GM19239 (cell line): ENCODE results near the gene GPNMB.
"Not testable (repeated sequence)": the region's sequence is repeated elsewhere in the genome, so short reads cannot be mapped to it uniquely, and the experiment has no call there.

Experiments
- DNase-seq: peaks from one replicate; pipeline ENCODE4 v3.0.0; 2011; ENCODE audit warnings: low spot score; ENCODE audit not compliant: insufficient read length
- FAIRE-seq: peaks from 2 replicates; lab custom pipeline; 2011; peaks lifted over from hg19 to GRCh38; lab: Jason Lieb, UNC

GPNMB gene

DNA sequence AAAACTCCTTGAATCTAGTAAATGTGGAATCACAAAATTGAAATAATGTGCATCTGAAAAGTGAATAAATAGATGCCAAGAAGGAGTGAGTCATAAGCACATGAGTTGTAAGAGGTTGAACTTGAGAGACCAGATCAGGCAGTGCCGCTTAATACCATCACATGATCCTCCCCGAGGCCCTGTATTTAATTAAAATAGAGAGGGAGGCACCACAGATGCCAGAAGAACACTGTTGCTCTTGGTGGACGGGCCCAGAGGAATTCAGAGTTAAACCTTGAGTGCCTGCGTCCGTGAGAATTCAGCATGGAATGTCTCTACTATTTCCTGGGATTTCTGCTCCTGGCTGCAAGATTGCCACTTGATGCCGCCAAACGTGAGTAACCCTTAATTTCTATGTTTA lies at the start of gene GPNMB:
TSS of gene GPNMB (plus strand) at position 221 of the 400 bp plus-strand sequence. CDS start at position 304, 83 bp downstream.
- FAIRE-seq (no peak), DNase-seq (no peak)

DNA sequence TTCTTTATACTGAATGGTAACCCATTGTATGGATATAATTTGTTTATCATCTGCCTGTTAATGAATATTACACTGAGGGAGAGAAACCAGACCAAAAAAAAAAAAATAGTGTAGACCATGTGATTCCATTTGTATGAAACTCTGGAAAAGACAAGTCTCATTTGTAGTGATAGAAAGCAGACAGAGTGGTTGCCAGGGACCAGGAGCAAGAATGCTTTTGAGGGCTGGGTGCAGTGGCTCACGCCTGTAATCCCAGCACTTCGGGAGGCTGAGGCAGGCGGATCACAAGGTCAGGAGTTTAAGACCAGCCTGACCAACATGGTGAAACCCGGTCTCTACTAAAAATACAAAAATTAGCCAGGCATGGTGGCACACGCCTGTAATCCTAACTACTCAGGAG lies 48.8 kb upstream of the GPNMB start:
- DNase-seq = not testable (repeated sequence)

DNA sequence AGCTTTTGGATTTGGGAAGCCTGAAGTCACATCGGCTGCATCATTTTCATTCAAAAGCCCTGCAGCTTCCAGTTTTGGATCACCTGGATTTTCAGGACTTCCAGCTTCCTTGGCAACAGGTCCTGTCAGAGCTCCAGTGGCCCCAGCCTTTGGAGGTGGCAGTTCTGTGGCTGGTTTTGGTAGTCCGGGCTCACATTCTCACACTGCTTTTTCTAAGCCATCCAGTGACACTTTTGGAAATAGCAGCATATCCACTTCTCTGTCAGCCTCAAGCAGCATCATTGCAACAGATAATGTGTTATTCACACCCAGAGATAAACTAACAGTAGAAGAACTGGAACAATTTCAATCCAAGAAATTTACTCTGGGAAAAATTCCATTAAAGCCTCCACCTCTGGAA lies 46.2 kb upstream of the GPNMB start:
- FAIRE-seq (no peak), DNase-seq (no peak)

More for the DNA sequence above, 48.8 kb upstream of the GPNMB start:
- not testable (repeated sequence) for FAIRE-seq

DNA sequence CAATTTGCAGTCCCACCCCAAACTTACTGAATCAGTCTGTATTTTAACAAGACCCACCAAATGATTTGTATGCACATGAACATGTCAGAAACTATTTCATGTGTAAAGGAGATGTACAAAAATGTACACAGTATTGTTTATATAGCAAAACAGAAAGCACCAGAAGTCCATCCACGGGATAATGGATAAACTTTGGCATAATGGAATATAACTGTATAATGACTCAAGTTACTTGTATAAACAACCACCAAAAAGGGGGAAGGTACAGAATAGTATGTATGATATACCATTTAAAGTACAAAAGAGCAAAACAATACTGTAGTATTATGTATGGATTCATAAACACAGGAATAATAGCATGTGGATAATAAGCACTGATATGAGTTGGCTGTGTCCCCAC lies 42.3 kb upstream of the GPNMB start:
- no peak for DNase-seq
- FAIRE-seq = no peak

DNA sequence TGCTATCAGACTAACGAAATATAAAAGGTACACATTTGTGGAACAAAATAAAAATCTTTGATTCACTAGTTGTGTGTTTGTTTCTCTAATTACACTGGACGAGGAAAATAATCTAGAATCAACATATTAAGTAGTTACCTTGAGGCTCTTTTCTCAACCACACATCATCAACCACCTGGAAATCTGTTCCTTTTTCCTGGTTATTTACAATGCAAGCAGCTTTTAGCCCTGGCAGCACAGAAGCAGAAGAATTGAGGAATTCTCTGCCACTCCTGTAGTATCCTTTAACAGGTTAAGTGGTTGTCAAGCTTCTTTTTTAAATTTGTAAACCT lies 41.0 kb upstream of the GPNMB start:
- DNase-seq = no peak
- peak; percentile 26 for FAIRE-seq

DNA sequence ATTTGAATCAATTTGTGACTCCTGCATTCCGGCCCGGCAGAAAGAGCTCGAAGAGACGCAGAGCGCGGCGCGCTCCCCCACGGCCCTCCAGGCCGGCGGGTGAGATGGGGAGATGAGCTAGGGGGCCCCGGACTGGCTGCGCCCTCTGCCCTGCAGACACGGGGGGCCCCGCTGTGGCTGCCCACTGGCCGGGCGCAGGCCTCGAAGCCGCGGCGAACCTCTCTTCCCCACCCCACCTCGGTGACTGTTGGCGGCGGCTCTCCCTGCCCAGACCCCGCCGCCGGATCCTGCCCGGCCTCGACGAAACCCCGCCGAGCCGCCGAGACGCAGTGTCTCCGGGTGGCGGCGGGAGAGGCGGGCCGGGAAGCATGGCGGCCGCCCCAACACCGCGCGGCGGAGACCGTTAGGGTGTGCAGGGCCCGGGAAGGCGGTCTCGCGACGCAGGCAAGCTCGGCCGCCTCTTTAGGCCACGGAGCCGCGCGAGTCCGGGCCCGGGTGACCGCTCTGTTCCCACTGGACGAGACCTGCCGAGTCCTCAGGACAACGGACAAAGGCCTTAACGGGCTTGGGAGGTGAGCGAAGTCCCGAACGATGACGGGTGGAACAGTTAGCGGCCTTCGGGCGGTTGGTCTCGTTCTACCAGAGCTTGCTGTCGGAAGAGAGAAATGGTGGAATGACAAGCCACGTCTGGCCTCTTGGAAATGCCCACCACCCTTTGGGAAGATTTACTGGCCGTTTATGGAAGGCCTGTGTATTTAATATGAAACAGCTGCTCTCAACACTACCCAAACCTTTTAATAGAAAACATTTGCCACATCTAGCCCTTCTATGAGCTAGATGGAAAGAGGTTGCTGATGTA lies 40.4 kb upstream of the GPNMB start:
- FAIRE-seq = no peak
- DNase-seq = peak; percentile 23

DNA sequence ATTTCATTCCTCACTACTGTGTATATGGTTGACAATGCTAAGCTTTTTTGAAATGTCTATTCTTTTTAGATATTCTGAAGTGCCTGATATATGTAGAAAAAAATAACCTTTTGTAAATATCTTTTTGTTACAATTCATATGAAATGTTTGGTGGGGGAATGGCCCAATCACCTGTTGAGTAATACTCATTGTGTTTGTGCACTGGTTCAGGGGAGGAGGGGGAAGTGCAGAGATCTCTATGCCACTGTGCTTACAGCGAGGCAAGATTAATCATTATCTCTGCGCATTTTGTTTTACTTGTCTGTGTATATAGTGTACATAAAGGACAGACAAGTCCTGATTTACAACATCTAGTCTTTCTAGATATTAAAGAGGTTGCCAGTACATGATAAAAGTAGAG lies 39.6 kb upstream of the GPNMB start:
- no peak for DNase-seq
- no peak for FAIRE-seq

DNA sequence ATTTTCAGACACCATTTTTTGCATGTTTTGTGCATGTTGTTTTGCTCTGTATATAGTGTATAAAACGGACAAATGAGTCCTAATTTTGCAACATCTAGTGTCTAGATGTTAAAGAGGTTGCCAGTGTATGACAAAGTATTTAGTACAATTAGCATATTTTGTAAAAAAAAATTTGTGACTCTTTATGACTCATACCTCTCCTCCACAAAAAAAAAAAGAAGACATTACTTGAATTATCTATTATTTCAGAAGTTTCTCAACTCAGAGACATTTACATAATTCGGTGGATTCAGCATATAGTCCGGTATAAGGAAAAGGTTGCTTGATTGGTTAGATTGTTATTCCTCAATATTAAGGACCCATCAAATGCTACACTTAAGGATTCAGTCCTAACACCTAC lies 38.7 kb upstream of the GPNMB start:
- FAIRE-seq = no peak
- DNase-seq = no peak

DNA sequence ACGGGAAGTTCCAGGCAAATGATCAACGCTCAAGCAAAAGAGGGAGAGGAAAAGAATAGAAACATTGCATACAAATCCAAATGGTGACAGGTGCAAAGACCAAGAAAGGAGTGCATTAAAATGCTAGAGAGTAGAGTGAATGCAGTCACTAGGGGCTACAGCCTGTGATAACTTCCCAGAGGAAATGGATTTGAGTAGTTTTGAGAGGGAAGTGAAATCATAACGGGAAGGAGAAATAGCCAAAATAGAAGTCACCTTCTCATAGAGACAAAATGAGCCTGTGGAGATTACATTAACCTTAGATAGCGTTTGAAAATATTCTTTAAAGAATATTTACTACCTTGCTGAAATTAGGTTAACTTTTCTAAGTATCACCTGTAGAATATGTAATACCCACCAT lies 38.3 kb upstream of the GPNMB start:
- no peak for FAIRE-seq
- DNase-seq = no peak

DNA sequence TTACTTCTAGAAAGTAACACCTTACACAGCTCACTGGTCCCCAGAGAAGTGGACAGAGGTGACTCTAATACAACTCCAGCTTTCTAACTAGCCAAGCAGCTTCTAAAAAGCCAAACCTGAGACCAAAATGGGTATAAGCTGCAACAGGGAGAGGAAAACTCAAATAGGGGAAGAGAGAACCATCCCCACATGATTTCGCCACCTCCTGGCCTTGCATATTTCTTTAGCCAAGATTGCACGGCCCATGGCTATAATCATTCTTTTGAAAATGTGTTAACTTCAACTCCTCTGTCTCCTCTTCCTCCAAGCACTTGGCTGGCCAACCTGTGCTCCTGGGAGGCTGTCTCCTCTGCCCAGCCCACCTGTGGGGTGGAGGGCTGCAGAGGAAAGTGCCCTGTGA lies 36.1 kb upstream of the GPNMB start:
- FAIRE-seq (no peak), DNase-seq (no peak)

DNA sequence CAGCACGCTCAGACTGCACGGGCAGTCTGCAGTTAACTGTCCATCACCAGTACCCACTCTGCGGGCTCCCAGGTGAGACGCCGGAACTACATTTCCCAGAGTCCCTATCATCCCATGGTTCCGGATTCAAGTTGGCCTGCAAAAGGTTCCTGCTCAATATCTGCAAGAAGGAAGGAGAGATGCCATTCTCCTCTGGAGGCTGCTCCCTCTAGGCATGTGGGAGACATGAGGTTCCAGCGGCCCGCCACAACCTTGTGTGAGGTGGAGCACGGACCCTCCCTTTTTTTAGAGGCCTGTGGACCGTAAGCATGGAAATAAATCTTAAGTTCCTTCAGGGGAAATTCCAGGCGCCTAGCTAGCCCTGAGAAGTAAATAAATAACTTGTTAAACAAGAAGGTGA lies 35.0 kb upstream of the GPNMB start:
- DNase-seq (no peak), FAIRE-seq (no peak)

DNA sequence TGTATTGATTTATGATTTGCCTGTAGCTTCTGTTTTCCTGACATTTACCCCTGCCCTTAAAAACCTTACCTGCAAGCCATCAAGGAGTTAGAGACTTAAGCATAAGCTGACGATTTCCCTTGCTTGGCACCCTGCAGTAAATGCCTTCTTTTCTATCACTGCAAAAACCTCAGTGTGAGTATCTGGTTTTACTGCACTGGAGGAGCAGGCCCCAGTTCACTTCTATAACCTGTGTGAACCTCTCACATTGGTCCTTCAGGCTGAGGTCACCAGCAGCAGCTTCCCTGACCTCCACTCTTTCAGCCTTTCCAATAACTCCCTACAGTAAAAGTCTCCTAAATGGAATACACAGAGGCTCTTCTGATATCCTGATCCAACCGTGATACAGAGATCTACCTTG lies 34.2 kb upstream of the GPNMB start:
- DNase-seq (no peak), FAIRE-seq (no peak)

DNA sequence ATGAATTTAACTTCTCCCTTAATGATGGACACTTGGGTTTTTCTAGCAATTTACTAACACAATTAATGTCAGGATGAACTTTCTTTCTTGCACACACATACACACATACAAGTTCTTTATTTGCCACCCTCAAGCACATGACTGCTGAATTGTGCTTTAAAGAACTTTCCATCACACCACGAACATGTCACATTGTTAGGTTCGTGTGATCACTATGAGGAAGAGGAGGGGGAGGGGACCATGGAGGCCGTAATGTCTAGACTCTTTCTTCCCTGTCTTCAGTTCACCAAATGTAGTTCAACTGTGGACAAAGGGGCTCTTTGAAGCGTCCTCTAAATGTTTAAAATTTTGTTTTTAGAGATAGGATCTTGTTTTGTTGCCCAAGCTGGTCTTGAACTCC lies 33.7 kb upstream of the GPNMB start:
- no peak for FAIRE-seq
- no peak for DNase-seq

DNA sequence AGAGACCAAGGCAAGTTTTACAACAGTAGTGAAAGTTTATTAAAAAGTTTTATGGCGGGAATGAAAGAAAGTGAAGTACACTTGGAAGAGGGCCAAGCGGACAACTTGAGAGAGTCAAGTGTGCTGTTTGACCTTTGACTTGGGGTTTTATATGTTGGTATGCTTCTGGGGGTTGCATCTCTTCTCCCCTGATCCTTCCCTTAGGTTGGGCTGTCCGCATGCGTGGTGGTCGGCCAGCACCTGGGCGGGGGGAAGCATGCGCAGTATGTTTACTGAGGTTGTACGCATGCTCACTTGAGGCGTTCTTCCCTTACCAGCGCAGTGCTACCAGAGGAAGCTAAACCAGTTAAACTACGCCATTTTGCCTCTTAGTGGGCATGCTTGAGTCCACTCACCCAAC lies 32.8 kb upstream of the GPNMB start:
- no peak for FAIRE-seq
- DNase-seq = no peak

DNA sequence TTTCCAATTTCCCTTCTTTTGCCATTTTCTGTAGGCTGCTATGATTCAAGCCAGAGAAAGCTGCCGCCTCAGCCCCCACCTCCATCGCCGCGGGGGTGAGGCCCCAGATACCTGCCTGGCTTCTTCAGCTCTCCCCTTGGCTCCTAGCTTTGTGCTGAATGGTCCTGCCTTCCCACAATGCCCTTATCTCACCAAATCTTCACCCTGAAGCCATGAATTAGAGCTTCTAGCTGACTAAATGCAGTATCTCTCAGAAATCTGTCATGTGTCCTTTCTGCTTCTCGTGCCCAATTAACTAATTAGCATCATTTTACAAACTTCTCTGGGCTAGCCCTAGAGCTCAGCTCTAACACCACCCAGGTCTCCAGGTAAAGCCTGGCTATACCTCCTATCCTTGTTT lies 32.2 kb upstream of the GPNMB start:
- DNase-seq (no peak), FAIRE-seq (no peak)

DNA sequence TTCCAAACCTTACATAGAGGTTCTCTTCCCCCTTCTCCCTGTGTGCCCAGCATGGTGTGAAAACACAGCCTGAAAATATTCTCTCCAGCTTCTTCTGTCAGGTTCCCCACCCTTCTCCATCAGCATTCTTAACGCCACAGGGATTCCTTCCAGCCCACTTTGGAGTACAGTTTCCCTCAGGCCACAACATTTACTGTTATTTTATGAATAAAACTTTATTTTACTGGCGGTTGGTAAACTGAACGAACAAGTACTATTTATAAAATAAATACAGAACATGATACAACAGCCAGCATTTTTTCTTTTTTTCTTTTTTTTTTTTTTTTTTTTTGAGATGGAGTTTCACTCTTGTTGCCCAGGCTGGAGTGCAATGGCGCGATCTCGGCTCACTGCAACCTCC lies 31.6 kb upstream of the GPNMB start:
- FAIRE-seq (no peak), DNase-seq (no peak)

DNA sequence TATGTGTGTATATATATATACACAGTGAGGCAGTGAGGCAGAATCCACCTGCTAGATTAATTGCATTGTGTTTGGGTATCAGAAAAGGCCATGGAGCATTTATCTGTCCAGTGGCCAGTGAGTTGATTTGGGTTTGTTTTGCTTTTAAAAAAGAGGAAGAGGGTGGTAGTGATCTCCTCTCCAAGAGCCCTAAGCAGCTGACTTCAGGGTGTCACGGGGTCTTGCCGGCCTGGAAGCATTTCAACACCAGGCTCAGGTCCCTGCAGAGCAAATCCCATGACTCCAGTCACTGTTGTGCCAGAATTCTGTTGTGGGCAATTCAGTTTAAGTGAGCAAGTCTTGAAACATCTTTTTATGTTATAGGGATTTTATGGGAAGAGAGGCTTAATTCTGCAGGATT lies 30.6 kb upstream of the GPNMB start:
- FAIRE-seq (no peak), DNase-seq (no peak)

DNA sequence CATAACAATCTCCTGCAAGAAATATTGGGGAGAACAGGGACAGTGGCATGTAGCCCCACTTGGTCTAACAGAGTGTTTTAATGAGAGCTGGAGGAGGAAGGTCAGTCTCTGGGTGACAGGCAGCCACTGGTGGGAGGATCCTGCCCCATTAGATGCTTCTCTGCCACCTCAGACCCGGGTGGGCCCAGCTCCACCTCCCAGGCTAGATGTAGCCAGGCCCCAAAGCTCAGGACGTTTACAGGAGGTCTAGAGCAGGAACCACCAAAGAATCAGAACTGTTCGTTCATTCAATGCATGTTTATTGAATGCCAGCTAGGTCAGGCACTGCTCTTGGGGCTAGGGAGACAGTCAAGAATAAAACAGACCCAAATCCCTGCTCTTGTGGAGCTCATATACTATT lies 28.4 kb upstream of the GPNMB start:
- no peak for DNase-seq
- FAIRE-seq = no peak

DNA sequence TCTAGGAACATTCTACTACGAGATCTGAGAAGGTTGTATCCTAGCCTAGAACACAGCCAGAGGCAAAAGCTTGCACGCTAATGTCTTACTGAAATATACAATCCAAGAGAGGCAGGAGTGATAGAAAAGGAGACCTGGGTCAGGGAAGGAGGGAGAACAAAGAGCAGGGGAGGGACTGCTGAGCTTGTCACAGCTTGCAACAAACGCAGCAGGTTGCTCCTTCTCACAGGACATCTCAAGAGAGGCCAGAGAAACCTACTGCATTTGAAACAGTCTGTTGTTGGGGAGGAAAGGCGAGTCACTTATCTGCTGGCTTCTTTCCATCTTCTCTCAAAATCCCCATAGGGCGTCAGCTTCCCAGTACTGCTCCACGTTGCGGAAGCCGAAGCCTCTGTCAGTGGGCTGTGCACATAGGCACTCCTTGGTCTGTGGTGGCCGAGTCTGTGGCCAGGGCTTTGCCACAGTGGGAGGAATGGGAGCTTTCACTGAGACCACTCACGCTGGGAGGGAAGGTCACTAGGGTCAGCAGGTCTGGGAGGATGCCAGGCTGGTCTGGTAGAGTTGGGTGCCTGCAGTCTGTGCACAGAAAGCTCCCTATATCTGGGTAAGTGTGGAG lies 25.8 kb upstream of the GPNMB start:
- no peak for FAIRE-seq
- no peak for DNase-seq

DNA sequence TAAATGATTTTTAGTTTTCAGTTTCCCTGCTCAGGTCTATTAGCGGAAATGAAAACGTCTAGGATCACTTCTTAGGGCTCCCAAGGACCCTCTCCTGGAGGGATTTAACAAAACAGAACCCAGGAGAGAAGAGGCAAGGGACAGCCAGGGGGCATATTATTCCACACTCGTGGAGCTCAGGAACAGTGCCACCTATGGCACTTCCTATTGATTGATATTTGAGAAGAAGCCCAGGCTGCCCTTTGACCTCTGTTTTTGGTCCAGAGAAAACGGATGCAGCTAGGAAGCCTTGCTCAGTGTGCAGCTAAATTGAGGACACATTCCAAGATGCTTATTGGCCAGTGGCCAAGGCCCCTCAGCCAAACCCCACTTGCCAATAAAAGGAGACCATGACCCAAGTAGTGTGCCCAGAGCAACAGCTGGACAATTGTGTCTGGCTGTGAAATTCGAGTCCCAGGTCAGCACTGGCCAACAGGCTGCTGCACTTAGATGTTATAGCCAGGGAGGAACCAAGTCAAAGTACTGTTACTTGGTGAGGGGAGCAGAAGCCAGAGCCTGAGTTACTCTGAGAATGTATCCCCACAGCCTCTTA lies 24.0 kb upstream of the GPNMB start:
- DNase-seq (no peak), FAIRE-seq (no peak)

DNA sequence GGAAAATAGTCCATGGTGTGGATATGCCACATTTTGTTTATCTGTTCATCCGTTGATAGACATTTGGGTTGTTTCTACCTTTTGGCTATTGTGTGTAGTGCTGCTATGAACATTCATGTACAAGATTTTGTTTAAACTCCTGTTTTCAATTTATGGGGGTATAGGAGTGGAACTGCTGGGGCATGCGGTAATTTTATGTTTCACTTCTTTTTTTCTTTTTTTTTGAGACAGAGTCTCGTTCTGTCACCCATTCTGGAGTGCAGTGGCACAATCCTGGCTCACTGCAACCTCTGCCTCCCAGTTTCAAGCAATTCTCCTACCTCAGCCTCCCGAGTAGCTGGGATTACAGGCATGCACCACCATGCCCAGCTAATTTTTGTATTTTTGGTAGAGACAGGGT lies 22.2 kb upstream of the GPNMB start:
- FAIRE-seq, DNase-seq: not testable (repeated sequence)
